ENCODE results near the gene FBXL2.

DNA sequence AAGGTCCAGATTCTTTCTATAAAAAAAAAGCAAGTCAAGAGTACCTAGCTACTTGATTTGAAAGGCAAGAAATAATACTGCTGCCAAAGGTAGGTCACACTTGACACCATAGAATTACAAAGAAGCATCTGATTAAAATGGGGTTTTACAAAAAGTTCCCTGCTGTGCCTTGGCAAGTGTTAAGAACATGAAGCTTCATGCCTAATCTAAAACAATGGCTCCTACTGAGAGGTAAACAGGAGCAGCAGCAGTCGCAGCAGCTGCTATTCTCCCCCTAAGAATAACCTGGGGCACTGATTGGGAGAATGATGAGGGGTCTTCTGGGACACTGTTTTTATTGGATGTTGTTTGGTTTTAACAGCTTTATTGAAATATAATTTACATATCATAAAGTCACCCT is 148.8 kb downstream of the FBXL2 start:
- TF ChIP-seq, protein P1, sequence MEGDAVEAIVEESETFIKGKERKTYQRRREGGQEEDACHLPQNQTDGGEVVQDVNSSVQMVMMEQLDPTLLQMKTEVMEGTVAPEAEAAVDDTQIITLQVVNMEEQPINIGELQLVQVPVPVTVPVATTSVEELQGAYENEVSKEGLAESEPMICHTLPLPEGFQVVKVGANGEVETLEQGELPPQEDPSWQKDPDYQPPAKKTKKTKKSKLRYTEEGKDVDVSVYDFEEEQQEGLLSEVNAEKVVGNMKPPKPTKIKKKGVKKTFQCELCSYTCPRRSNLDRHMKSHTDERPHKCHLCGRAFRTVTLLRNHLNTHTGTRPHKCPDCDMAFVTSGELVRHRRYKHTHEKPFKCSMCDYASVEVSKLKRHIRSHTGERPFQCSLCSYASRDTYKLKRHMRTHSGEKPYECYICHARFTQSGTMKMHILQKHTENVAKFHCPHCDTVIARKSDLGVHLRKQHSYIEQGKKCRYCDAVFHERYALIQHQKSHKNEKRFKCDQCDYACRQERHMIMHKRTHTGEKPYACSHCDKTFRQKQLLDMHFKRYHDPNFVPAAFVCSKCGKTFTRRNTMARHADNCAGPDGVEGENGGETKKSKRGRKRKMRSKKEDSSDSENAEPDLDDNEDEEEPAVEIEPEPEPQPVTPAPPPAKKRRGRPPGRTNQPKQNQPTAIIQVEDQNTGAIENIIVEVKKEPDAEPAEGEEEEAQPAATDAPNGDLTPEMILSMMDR (conservative IDR thresholded peaks at IDR 0.05; ENCODE audit: low read depth, low read length) = no peak
- no peak for TF ChIP-seq EZH2 (IDR thresholded peaks at IDR 0.05; ENCODE audit: low read length, unreplicated experiment)
- no peak for TF ChIP-seq EZH2phosphoT487 (IDR thresholded peaks at IDR 0.05; ENCODE audit: borderline replicate concordance, low read length)
